Measurements from ENCODE around the gene PTPRF.
"Not testable (repeated sequence)": the region's sequence is repeated elsewhere in the genome, so short reads cannot be mapped to it uniquely, and the experiment has no call there.

Gene PTPRF

DNA sequence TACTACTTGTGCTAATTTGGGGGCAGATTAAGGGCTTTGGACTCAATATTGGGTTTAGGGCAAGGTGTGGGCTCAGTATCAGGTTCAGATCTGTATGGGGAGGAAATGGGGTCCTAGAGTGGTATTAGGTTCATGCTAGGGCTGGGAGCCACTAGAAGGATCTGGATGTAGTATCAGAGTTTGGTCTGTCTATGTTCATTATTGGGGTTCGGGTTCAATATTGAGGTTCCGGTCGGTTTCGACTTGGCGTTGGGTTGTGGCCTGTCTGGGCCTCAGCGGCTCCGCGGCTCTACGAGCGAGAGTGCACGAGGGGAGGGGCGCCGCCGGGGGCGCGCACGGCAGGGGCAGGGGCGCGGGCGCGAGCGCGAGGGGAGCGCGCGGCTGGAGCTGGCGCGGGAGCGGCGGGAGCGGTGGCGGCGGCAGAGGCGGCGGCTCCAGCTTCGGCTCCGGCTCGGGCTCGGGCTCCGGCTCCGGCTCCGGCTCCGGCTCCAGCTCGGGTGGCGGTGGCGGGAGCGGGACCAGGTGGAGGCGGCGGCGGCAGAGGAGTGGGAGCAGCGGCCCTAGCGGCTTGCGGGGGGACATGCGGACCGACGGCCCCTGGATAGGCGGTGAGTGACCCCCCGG is at the start of gene PTPRF:
PTPRF (plus strand) TSS at position 401 of the 624 bp plus-strand sequence. CDS start 14,193 bp downstream, outside the sequence.
- peak within 1 kb of the TSS; percentile 62 for H3K27ac ChIP-seq (ENCODE audit: low read length)
- H3K4me3 ChIP-seq (ENCODE audit: low read length in 2 of 2) = peak within 1 kb of the TSS; percentile 72 to 75
- H3K36me3 ChIP-seq (ENCODE audit: control insufficient read depth in 2 of 2, insufficient read depth in 2 of 2, low read length in 2 of 2) = no peaks in the 10 kb centered on the region
- H3K4me1 ChIP-seq (ENCODE audit: control insufficient read depth, insufficient read depth, low read length) = peaks cover 20% of the 10 kb centered on the region
- H3K9ac ChIP-seq (ENCODE audit: low read length in 2 of 2) = peak within 1 kb of the TSS; percentile 73 to 86
- no peaks in the 10 kb centered on the region for H3K9me3 ChIP-seq (ENCODE audit: control insufficient read depth in 2 of 2, low read length in 2 of 2)
- H3K27me3 ChIP-seq (ENCODE audit: control insufficient read depth in 1 of 2, insufficient read depth in 2 of 2, low read length in 2 of 2) = no peaks in the 10 kb centered on the region

GRCh38 chr1:43481491-43481890 is 49.2 kb upstream of the PTPRF start:
- Histone ChIP-seq H3K27me3 (ENCODE audit: control insufficient read depth in 1 of 2, insufficient read depth in 2 of 2, low read length in 2 of 2) (no peaks in the 10 kb centered on the region), H3K36me3 (ENCODE audit: control insufficient read depth in 2 of 2, insufficient read depth in 2 of 2, low read length in 2 of 2) (no peaks in the 10 kb centered on the region), H3K9me3 (ENCODE audit: control insufficient read depth in 2 of 2, low read length in 2 of 2) (no peaks in the 10 kb centered on the region), H3K4me1 (ENCODE audit: control insufficient read depth, insufficient read depth, low read length) (no peaks in the 10 kb centered on the region), H3K27ac (ENCODE audit: low read length) (no peak overlapping the region), H3K4me3 (ENCODE audit: low read length in 2 of 2) (no peak overlapping the region), H3K9ac (ENCODE audit: low read length in 2 of 2) (no peak overlapping the region)

DNA sequence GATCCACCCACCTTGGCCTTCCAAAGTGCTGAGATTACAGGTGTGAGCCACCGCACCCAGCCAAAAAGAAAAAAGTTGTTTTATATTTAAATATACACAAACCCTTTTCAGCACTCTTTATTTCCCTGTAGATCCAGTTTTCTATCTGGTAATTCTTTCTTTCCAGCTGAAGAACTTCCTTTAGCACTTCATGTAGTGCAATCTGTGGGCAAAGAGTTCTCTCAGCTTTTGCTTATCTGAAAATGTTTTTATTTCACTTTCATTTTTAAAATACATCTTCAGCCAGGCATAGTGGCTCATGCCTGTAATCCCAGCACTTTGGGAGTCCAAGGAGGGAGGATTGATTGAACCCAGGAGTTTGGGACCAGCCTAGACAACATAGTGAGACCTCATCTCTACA is 48.5 kb upstream of the PTPRF start:
- Histone ChIP-seq H3K4me1 (ENCODE audit: control insufficient read depth, insufficient read depth, low read length) (no peaks in the 10 kb centered on the region), H3K27me3 (ENCODE audit: control insufficient read depth in 1 of 2, insufficient read depth in 2 of 2, low read length in 2 of 2) (no peaks in the 10 kb centered on the region), H3K9me3 (ENCODE audit: control insufficient read depth in 2 of 2, low read length in 2 of 2) (no peaks in the 10 kb centered on the region), H3K9ac (ENCODE audit: low read length in 2 of 2) (no peak overlapping the region), H3K27ac (ENCODE audit: low read length) (no peak overlapping the region), H3K36me3 (ENCODE audit: control insufficient read depth in 2 of 2, insufficient read depth in 2 of 2, low read length in 2 of 2) (no peaks in the 10 kb centered on the region), H3K4me3 (ENCODE audit: low read length in 2 of 2) (no peak overlapping the region)

DNA sequence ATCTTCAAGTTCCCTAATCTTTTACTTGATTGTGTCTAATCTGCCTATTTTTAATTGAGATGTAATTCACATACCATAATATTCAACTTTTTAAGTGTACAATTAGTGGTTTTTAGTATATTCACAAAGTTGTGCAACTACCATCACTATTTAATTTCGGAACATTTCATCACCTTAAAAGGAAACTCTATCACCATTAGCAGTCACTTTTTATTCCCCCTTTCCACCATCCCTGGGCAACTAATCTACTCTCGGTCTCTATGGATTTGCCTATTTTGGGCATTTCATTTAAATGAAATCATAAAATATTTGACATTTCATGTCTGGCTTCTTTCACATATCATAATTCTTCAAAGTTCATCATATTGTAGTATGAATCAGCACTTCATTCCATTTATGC is 46.3 kb upstream of the PTPRF start:
- H3K4me3 ChIP-seq (ENCODE audit: low read length in 2 of 2) = no peak overlapping the region
- H3K36me3 ChIP-seq (ENCODE audit: control insufficient read depth in 2 of 2, insufficient read depth in 2 of 2, low read length in 2 of 2) = no peaks in the 10 kb centered on the region
- H3K27ac ChIP-seq (ENCODE audit: low read length) = no peak overlapping the region
- no peak overlapping the region for H3K9ac ChIP-seq (ENCODE audit: low read length in 2 of 2)
- H3K9me3 ChIP-seq (ENCODE audit: control insufficient read depth in 2 of 2, low read length in 2 of 2) = no peaks in the 10 kb centered on the region
- no peaks in the 10 kb centered on the region for H3K27me3 ChIP-seq (ENCODE audit: control insufficient read depth in 1 of 2, insufficient read depth in 2 of 2, low read length in 2 of 2)
- H3K4me1 ChIP-seq (ENCODE audit: control insufficient read depth, insufficient read depth, low read length) = no peaks in the 10 kb centered on the region

GRCh38 chr1:43488165-43488564 is 42.5 kb upstream of the PTPRF start:
- Histone ChIP-seq H3K9ac (ENCODE audit: low read length in 2 of 2) (no peak overlapping the region), H3K4me3 (ENCODE audit: low read length in 2 of 2) (no peak overlapping the region), H3K27me3 (ENCODE audit: control insufficient read depth in 1 of 2, insufficient read depth in 2 of 2, low read length in 2 of 2) (no peaks in the 10 kb centered on the region), H3K27ac (ENCODE audit: low read length) (no peak overlapping the region), H3K9me3 (ENCODE audit: control insufficient read depth in 2 of 2, low read length in 2 of 2) (peaks cover 6% of the 10 kb centered on the region in 2 donors), H3K4me1 (ENCODE audit: control insufficient read depth, insufficient read depth, low read length) (no peaks in the 10 kb centered on the region), H3K36me3 (ENCODE audit: control insufficient read depth in 2 of 2, insufficient read depth in 2 of 2, low read length in 2 of 2) (no peaks in the 10 kb centered on the region)

DNA sequence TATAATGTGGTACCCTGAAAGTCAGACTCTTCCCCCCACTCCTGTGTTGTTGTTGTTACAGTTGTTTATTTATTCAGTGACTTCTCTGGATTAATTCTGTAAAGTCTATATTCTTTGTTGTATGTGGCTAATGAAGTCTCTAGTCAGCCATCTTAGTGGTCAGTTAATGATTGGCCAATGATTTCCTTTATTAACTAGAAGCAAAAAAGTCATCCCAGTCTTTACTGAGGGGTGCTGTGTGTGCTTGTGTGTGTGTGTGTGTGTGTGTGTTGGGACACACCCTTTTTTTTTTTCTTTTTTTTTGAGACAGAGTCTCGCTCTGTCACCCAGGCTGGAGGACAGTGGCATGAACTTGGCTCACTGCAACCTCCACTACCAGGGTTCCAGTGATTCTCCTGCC is 39.6 kb upstream of the PTPRF start:
- Histone ChIP-seq H3K9ac (ENCODE audit: low read length in 2 of 2) (no peak overlapping the region), H3K27ac (ENCODE audit: low read length) (no peak overlapping the region), H3K36me3 (ENCODE audit: control insufficient read depth in 2 of 2, insufficient read depth in 2 of 2, low read length in 2 of 2) (no peaks in the 10 kb centered on the region), H3K4me1 (ENCODE audit: control insufficient read depth, insufficient read depth, low read length) (no peaks in the 10 kb centered on the region), H3K4me3 (ENCODE audit: low read length in 2 of 2) (no peak overlapping the region), H3K27me3 (ENCODE audit: control insufficient read depth in 1 of 2, insufficient read depth in 2 of 2, low read length in 2 of 2) (no peaks in the 10 kb centered on the region), H3K9me3 (ENCODE audit: control insufficient read depth in 2 of 2, low read length in 2 of 2) (peaks cover 6% of the 10 kb centered on the region in 2 donors)

DNA sequence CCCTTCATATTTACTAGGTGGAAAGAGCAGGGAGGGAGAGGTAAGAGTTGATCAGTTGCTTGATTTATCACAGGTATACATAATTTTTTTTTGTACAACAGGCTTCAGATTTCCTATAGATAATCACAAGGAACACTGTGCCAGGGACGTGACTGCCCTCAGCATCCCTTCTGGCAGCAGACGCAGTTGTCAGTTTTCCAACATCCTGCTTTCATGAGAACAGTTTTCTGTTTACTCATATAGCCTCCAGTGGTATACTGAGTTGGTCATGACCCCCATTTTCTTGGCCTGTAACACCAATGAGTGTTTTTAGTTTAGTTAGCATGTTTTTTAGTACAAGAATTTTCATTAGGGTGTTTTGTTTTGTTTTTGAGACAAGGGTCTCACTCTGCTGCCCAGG is 37.9 kb upstream of the PTPRF start:
- Histone ChIP-seq H3K36me3 (ENCODE audit: control insufficient read depth in 2 of 2, insufficient read depth in 2 of 2, low read length in 2 of 2) (no peaks in the 10 kb centered on the region), H3K4me1 (ENCODE audit: control insufficient read depth, insufficient read depth, low read length) (no peaks in the 10 kb centered on the region), H3K9me3 (ENCODE audit: control insufficient read depth in 2 of 2, low read length in 2 of 2) (peaks cover 6% of the 10 kb centered on the region in 2 donors), H3K27ac (ENCODE audit: low read length) (no peak overlapping the region), H3K9ac (ENCODE audit: low read length in 2 of 2) (no peak overlapping the region), H3K4me3 (ENCODE audit: low read length in 2 of 2) (no peak overlapping the region), H3K27me3 (ENCODE audit: control insufficient read depth in 1 of 2, insufficient read depth in 2 of 2, low read length in 2 of 2) (no peaks in the 10 kb centered on the region)

GRCh38 chr1:43493661-43494450 is 36.8 kb upstream of the PTPRF start:
- Histone ChIP-seq H3K9ac (ENCODE audit: low read length in 2 of 2) (no peak overlapping the region), H3K4me1 (ENCODE audit: control insufficient read depth, insufficient read depth, low read length) (no peaks in the 10 kb centered on the region)

DNA sequence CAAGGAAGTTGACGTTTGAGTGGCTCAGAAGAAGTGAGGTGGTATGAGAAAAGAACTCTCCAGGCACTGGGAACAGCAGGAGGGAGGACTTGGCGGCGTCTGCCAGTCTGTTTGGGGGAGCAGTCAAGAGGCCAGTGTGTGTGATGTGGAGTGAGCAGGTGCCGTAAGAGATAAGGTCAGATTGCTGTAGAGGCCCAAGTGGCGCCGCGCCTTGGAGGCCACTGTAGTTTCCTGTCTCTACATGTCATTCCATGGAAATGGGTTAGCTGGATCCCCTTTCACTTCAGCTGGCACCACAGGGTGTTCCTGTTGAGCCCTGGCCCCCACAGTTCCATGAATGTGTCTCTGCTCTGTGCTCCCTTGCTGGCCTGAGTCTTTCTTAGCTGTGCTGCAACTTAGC is 35.5 kb upstream of the PTPRF start:
- no peak overlapping the region for H3K27ac ChIP-seq (ENCODE audit: low read length)
- H3K9ac ChIP-seq (ENCODE audit: low read length in 2 of 2) = no peak overlapping the region
- H3K27me3 ChIP-seq (ENCODE audit: control insufficient read depth in 1 of 2, insufficient read depth in 2 of 2, low read length in 2 of 2) = no peaks in the 10 kb centered on the region
- no peak overlapping the region for H3K4me3 ChIP-seq (ENCODE audit: low read length in 2 of 2)
- H3K9me3 ChIP-seq (ENCODE audit: control insufficient read depth in 2 of 2, low read length in 2 of 2) = peaks cover 6% of the 10 kb centered on the region in 2 donors
- no peaks in the 10 kb centered on the region for H3K4me1 ChIP-seq (ENCODE audit: control insufficient read depth, insufficient read depth, low read length)
- no peaks in the 10 kb centered on the region for H3K36me3 ChIP-seq (ENCODE audit: control insufficient read depth in 2 of 2, insufficient read depth in 2 of 2, low read length in 2 of 2)

More at GRCh38 chr1:43493661-43494450, 36.8 kb upstream of the PTPRF start:
- Histone ChIP-seq H3K9me3 (ENCODE audit: control insufficient read depth in 2 of 2, low read length in 2 of 2) (peaks cover 6% of the 10 kb centered on the region in 2 donors), H3K36me3 (ENCODE audit: control insufficient read depth in 2 of 2, insufficient read depth in 2 of 2, low read length in 2 of 2) (no peaks in the 10 kb centered on the region), H3K4me3 (ENCODE audit: low read length in 2 of 2) (no peak overlapping the region), H3K27ac (ENCODE audit: low read length) (no peak overlapping the region), H3K27me3 (ENCODE audit: control insufficient read depth in 1 of 2, insufficient read depth in 2 of 2, low read length in 2 of 2) (no peaks in the 10 kb centered on the region)

DNA sequence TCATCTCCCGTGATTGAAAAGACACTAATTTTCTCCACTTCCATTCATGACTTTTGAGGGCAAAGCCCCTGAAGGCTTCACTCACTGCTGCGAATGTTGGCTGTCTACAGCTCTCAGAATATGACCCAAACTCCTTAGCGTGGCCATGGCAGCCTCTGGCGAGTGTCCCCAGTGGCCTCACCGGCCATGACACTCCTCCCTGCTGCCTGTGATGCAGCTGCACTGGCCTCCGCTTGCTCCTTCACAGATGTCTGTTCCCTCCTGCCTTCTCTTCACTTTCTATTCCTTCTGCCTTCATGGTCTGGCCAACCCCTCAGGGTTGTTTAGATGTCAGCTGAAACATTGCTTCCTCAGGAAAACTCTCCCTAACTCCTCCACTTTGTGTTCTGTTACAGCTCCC is 30.8 kb upstream of the PTPRF start:
- H3K9me3 ChIP-seq (ENCODE audit: control insufficient read depth in 2 of 2, low read length in 2 of 2) = no peaks in the 10 kb centered on the region
- no peak overlapping the region for H3K9ac ChIP-seq (ENCODE audit: low read length in 2 of 2)
- no peaks in the 10 kb centered on the region for H3K36me3 ChIP-seq (ENCODE audit: control insufficient read depth in 2 of 2, insufficient read depth in 2 of 2, low read length in 2 of 2)
- no peak overlapping the region for H3K4me3 ChIP-seq (ENCODE audit: low read length in 2 of 2)
- no peaks in the 10 kb centered on the region for H3K27me3 ChIP-seq (ENCODE audit: control insufficient read depth in 1 of 2, insufficient read depth in 2 of 2, low read length in 2 of 2)
- H3K4me1 ChIP-seq (ENCODE audit: control insufficient read depth, insufficient read depth, low read length) = no peaks in the 10 kb centered on the region
- no peak overlapping the region for H3K27ac ChIP-seq (ENCODE audit: low read length)

DNA sequence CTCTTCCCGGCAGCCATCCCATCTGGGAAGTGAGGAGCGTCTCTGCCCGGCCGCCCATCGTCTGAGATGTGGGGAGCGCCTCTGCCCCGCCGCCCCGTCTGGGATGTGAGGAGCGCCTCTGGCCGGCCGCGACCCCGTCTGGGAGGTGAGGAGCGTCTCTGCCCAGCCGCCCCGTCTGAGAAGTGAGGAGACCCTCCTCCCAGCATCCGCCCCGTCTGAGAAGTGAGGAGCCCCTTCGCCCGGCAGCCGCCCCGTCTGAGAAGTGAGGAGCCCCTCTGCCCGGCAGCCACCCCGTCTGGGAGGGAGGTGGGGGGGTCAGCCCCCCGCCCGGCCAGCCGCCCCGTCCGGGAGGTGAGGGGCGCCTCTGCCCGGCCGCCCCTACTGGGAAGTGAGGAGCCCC is 28.9 kb upstream of the PTPRF start:
- not testable (repeated sequence) for H3K27ac ChIP-seq (ENCODE audit: low read length); H3K27me3 ChIP-seq (ENCODE audit: control insufficient read depth in 1 of 2, insufficient read depth in 2 of 2, low read length in 2 of 2); H3K9ac ChIP-seq (ENCODE audit: low read length in 2 of 2); H3K36me3 ChIP-seq (ENCODE audit: control insufficient read depth in 2 of 2, insufficient read depth in 2 of 2, low read length in 2 of 2); H3K9me3 ChIP-seq (ENCODE audit: control insufficient read depth in 2 of 2, low read length in 2 of 2); H3K4me1 ChIP-seq (ENCODE audit: control insufficient read depth, insufficient read depth, low read length); H3K4me3 ChIP-seq (ENCODE audit: low read length in 2 of 2)
